Neutrophil (primary cell): ENCODE results near the gene DRAXIN.

ENCODE experiments used
- H3K27ac ChIP-seq: fragments of 200-600 bp; sonication (generic); 2 replicates; pipeline ENCODE4 v1.5.1; 2016; ENCODE audit warnings: mild to moderate bottlenecking, moderate library complexity
- H3K27me3 ChIP-seq: fragments of 200-600 bp; sonication (generic); 2 replicates; pipeline ENCODE4 v1.6.0; 2016; ENCODE audit warnings: mild to moderate bottlenecking
- H3K36me3 ChIP-seq: fragments of 200-600 bp; sonication (generic); 2 replicates; pipeline ENCODE4 v1.5.1; 2017
- H3K4me1 ChIP-seq, 2 experiments: fragments of 200-600 bp in 1 of 2; sonication (generic) in 1 of 2; 1 replicate in 1 of 2; 2 replicates in 1 of 2; pipeline versions ENCODE4 v1.5.1 to v1.6.1; 2013 to 2016; ENCODE audit warnings: low read depth in 1 of 2, low read length in 1 of 2, mild to moderate bottlenecking in 1 of 2, moderate library complexity in 1 of 2; ENCODE audit not compliant: control insufficient read depth in 1 of 2, insufficient read depth in 1 of 2
- H3K4me3 ChIP-seq, 2 experiments: fragments of 200-600 bp in 1 of 2; sonication (generic) in 1 of 2; 1 replicate in 1 of 2; 2 replicates in 1 of 2; pipeline ENCODE4 v1.5.1; 2013 to 2016; ENCODE audit warnings: low read depth in 1 of 2, low read length in 1 of 2, mild to moderate bottlenecking in 1 of 2, moderate library complexity in 1 of 2
- H3K9me3 ChIP-seq: fragments of 200-600 bp; sonication (generic); 2 replicates; pipeline ENCODE4 v1.5.1; 2016
- CTCF ChIP-seq: fragments of 200-600 bp; sonication (generic); IDR thresholded peaks from 2 replicates; pipeline ENCODE4 v1.5.1; 2016; ENCODE audit warnings: antibody characterized with exemption

Gene DRAXIN

GRCh38 chr1:11729155-11729497 lies 37.6 kb downstream of the DRAXIN start:
- peaks cover 98 to 100% of the 10 kb centered on the region in 2 experiments for H3K4me1 ChIP-seq
- H3K4me3 ChIP-seq = peak overlapping the region; percentile 64 to 69

GRCh38 chr1:11729498-11730428 lies 38.3 kb downstream of the DRAXIN start:
- no peaks in the 10 kb centered on the region for H3K9me3 ChIP-seq
- H3K4me1 ChIP-seq = peaks cover 98 to 99% of the 10 kb centered on the region in 2 experiments
- H3K27me3 ChIP-seq = no peaks in the 10 kb centered on the region
- H3K36me3 ChIP-seq = no peaks in the 10 kb centered on the region
- H3K27ac ChIP-seq = peak overlapping the region; percentile 98
- TF ChIP-seq CTCF = no peak
- H3K4me3 ChIP-seq = peak overlapping the region; percentile 64 to 69

More at GRCh38 chr1:11729155-11729497, 37.6 kb downstream of the DRAXIN start:
- Histone ChIP-seq H3K27ac (peak overlapping the region; percentile 98), H3K27me3 (no peaks in the 10 kb centered on the region), H3K36me3 (no peaks in the 10 kb centered on the region), H3K9me3 (no peaks in the 10 kb centered on the region)
- TF ChIP-seq CTCF = no peak

GRCh38 chr1:11730429-11730891 lies 39.0 kb downstream of the DRAXIN start:
- peak overlapping the region; percentile 98 for H3K27ac ChIP-seq
- peak overlapping the region; percentile 64 to 69 for H3K4me3 ChIP-seq
- H3K4me1 ChIP-seq = peaks cover 98 to 99% of the 10 kb centered on the region in 2 experiments

GRCh38 chr1:11731691-11732283 lies 40.3 kb downstream of the DRAXIN start:
- Histone ChIP-seq H3K9me3 (no peaks in the 10 kb centered on the region), H3K27me3 (no peaks in the 10 kb centered on the region), H3K27ac (peak overlapping the region; percentile 98), H3K4me3 (peak overlapping the region; percentile 64 to 69), H3K4me1 (peaks cover 91 to 94% of the 10 kb centered on the region in 2 experiments), H3K36me3 (no peaks in the 10 kb centered on the region)
- TF ChIP-seq CTCF = no peak

More at GRCh38 chr1:11730429-11730891, 39.0 kb downstream of the DRAXIN start:
- no peaks in the 10 kb centered on the region for H3K9me3 ChIP-seq
- peak; percentile 12 for TF ChIP-seq CTCF
- H3K36me3 ChIP-seq = no peaks in the 10 kb centered on the region
- H3K27me3 ChIP-seq = no peaks in the 10 kb centered on the region

- H3K4me3 ChIP-seq = no peak overlapping the region
- H3K9me3 ChIP-seq = no peaks in the 10 kb centered on the region
- H3K27ac ChIP-seq = peak overlapping the region; percentile 98
- no peak for TF ChIP-seq CTCF
- peaks cover 91 to 94% of the 10 kb centered on the region in 2 experiments for H3K4me1 ChIP-seq
- no peaks in the 10 kb centered on the region for H3K27me3 ChIP-seq
- no peaks in the 10 kb centered on the region for H3K36me3 ChIP-seq
Observed at GRCh38 chr1:11733306-11733705, 41.8 kb downstream of the DRAXIN start.
